Measurements from ENCODE around the gene NFIX.

The NFIX gene

GRCh38 chr19:13040232-13040947 is 45.1 kb downstream of the NFIX start:
- Histone ChIP-seq H3K36me3 (replicated peaks; ENCODE audit: low read depth, low read length) (no peaks in the 10 kb centered on the region), H3K4me2 (ENCODE audit: low read length) (no peak overlapping the region), H3K4me3 (ENCODE audit: low read length) (no peak overlapping the region), H3K4me1 (ENCODE audit: low read length) (peaks cover 15% of the 10 kb centered on the region), H3K79me2 (ENCODE audit: low read length) (no peaks in the 10 kb centered on the region), H3K27me3 (ENCODE audit: low read depth, low read length) (no peaks in the 10 kb centered on the region), H3K27ac (ENCODE audit: low read length) (no peak overlapping the region), H2AFZ (ENCODE audit: low read depth, low read length) (no peak overlapping the region), H4K20me1 (ENCODE audit: insufficient read depth, low read length) (no peaks in the 10 kb centered on the region), H3K9ac (ENCODE audit: low read length) (no peak overlapping the region), H3K9me3 (ENCODE audit: insufficient read depth, low read length) (no peaks in the 10 kb centered on the region)
- TF ChIP-seq CTCF (IDR thresholded peaks at IDR 0.05; ENCODE audit: low read depth, low read length) (no peak), EZH2phosphoT487 (IDR thresholded peaks at IDR 0.05; ENCODE audit: low read depth) (no peak)

DNA sequence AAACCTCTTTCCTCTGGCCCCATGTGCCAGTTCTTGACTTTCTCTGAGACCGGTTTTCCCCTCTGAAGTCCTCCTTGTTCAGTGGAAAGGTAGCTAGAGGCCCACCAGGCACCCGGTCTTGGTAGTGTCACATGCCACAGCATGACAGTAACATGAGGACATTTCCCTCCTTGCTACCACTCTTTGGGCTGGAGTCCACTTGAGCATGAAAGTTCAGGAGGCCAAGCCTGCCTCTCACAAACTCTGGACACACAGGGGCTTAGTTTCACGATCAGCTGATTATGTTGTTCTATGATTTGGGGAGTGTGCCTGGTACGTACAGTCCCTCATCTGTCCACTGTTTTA is 45.6 kb downstream of the NFIX start:
- Histone ChIP-seq H3K9me3 (ENCODE audit: insufficient read depth, low read length) (no peaks in the 10 kb centered on the region), H3K4me1 (ENCODE audit: low read length) (peaks cover 15% of the 10 kb centered on the region), H3K27ac (ENCODE audit: low read length) (no peak overlapping the region), H2AFZ (ENCODE audit: low read depth, low read length) (no peak overlapping the region), H3K79me2 (ENCODE audit: low read length) (no peaks in the 10 kb centered on the region), H3K9ac (ENCODE audit: low read length) (no peak overlapping the region), H3K4me2 (ENCODE audit: low read length) (no peak overlapping the region), H3K4me3 (ENCODE audit: low read length) (no peak overlapping the region), H3K36me3 (replicated peaks; ENCODE audit: low read depth, low read length) (no peaks in the 10 kb centered on the region), H4K20me1 (ENCODE audit: insufficient read depth, low read length) (no peaks in the 10 kb centered on the region), H3K27me3 (ENCODE audit: low read depth, low read length) (no peaks in the 10 kb centered on the region)
- TF ChIP-seq EZH2phosphoT487 (IDR thresholded peaks at IDR 0.05; ENCODE audit: low read depth) (no peak), CTCF (IDR thresholded peaks at IDR 0.05; ENCODE audit: low read depth, low read length) (no peak)

GRCh38 chr19:13042443-13043130 is 47.3 kb downstream of the NFIX start:
- H3K79me2 ChIP-seq (ENCODE audit: low read length), result no peaks in the 10 kb centered on the region
- H3K4me2 ChIP-seq (ENCODE audit: low read length), result no peak overlapping the region
- H2AFZ ChIP-seq (ENCODE audit: low read depth, low read length), result no peak overlapping the region
- H3K9ac ChIP-seq (ENCODE audit: low read length), result no peak overlapping the region
- TF ChIP-seq CTCF (IDR thresholded peaks at IDR 0.05; ENCODE audit: low read depth, low read length), result no peak
- TF ChIP-seq EZH2phosphoT487 (IDR thresholded peaks at IDR 0.05; ENCODE audit: low read depth), result no peak
- H3K27me3 ChIP-seq (ENCODE audit: low read depth, low read length), result no peaks in the 10 kb centered on the region
- no peaks in the 10 kb centered on the region for H4K20me1 ChIP-seq (ENCODE audit: insufficient read depth, low read length)
- H3K4me1 ChIP-seq (ENCODE audit: low read length), result peaks cover 3% of the 10 kb centered on the region
- H3K27ac ChIP-seq (ENCODE audit: low read length), result no peak overlapping the region
- no peak overlapping the region for H3K4me3 ChIP-seq (ENCODE audit: low read length)
- no peaks in the 10 kb centered on the region for H3K36me3 ChIP-seq (replicated peaks; ENCODE audit: low read depth, low read length)
- H3K9me3 ChIP-seq (ENCODE audit: insufficient read depth, low read length), result no peaks in the 10 kb centered on the region

GRCh38 chr19:13043285-13043684 is 48.0 kb downstream of the NFIX start:
- no peaks in the 10 kb centered on the region for H3K79me2 ChIP-seq (ENCODE audit: low read length)

More at GRCh38 chr19:13043285-13043684, 48.0 kb downstream of the NFIX start:
- Histone ChIP-seq H3K4me3 (ENCODE audit: low read length) (no peak overlapping the region), H3K9me3 (ENCODE audit: insufficient read depth, low read length) (no peaks in the 10 kb centered on the region), H3K27ac (ENCODE audit: low read length) (no peak overlapping the region), H2AFZ (ENCODE audit: low read depth, low read length) (no peak overlapping the region), H3K9ac (ENCODE audit: low read length) (no peak overlapping the region), H4K20me1 (ENCODE audit: insufficient read depth, low read length) (no peaks in the 10 kb centered on the region), H3K4me1 (ENCODE audit: low read length) (no peaks in the 10 kb centered on the region; the same call in 1 of the 2 replicates), H3K4me2 (ENCODE audit: low read length) (no peak overlapping the region), H3K36me3 (replicated peaks; ENCODE audit: low read depth, low read length) (no peaks in the 10 kb centered on the region), H3K27me3 (ENCODE audit: low read depth, low read length) (no peaks in the 10 kb centered on the region)
- TF ChIP-seq CTCF (IDR thresholded peaks at IDR 0.05; ENCODE audit: low read depth, low read length) (no peak), EZH2phosphoT487 (IDR thresholded peaks at IDR 0.05; ENCODE audit: low read depth) (no peak)

All from OCI-LY3 (cell line).